ENCODE measurements around the gene PAM. TPM values are rescaled to one million over a fixed set of nuclear protein-coding genes. Genes with fewer than 3 reads are reported as not detected.

PAM gene
- total and polyA plus RNA-seq, 3 donors from 2014 or later, result 65.5 to 92.5 (median 77.5) TPM

DNA sequence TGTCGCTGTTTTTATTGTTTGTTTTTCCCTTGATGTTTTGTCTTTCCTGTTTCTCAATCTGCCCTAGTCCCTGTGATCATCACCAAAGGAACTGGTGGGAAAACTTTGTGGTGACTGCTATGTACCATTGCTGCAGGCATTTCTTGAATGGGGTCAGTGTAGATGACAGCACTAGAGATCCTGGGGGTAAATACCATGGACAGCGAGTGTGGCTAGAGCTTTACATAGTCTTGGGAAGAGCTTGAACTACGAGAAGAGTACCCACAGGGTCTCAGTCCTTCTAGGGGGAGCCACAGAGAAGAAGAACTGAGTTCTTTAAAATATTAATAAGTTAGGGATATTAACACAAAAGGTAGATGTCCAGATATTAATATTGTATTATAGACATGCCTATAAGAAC lies 138.8 kb downstream of the PAM start:
- Histone ChIP-seq H3K36me3 (ENCODE audit: low read depth, missing control alignments) (no peaks in the 10 kb centered on the region), H3K4me3 (no peak overlapping the region), H3K27me3 (no peaks in the 10 kb centered on the region), H3K27ac (no peak overlapping the region), H3K9me3 (no peaks in the 10 kb centered on the region), H3K4me1 (no peaks in the 10 kb centered on the region)
- no peak for TF ChIP-seq POLR2A (IDR thresholded peaks at IDR 0.05)
- TF ChIP-seq, protein P1, sequence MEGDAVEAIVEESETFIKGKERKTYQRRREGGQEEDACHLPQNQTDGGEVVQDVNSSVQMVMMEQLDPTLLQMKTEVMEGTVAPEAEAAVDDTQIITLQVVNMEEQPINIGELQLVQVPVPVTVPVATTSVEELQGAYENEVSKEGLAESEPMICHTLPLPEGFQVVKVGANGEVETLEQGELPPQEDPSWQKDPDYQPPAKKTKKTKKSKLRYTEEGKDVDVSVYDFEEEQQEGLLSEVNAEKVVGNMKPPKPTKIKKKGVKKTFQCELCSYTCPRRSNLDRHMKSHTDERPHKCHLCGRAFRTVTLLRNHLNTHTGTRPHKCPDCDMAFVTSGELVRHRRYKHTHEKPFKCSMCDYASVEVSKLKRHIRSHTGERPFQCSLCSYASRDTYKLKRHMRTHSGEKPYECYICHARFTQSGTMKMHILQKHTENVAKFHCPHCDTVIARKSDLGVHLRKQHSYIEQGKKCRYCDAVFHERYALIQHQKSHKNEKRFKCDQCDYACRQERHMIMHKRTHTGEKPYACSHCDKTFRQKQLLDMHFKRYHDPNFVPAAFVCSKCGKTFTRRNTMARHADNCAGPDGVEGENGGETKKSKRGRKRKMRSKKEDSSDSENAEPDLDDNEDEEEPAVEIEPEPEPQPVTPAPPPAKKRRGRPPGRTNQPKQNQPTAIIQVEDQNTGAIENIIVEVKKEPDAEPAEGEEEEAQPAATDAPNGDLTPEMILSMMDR (IDR thresholded peaks at IDR 0.05), result no peak
- WGBS, 2 donors, result 94 to 99% methylated on average over 3 of the region's 3 CpGs
- intact Hi-C loops (cut with DNase I; ENCODE audit: low total_unique reads), result no loop called here
- DNase-seq, result no peak

DNA sequence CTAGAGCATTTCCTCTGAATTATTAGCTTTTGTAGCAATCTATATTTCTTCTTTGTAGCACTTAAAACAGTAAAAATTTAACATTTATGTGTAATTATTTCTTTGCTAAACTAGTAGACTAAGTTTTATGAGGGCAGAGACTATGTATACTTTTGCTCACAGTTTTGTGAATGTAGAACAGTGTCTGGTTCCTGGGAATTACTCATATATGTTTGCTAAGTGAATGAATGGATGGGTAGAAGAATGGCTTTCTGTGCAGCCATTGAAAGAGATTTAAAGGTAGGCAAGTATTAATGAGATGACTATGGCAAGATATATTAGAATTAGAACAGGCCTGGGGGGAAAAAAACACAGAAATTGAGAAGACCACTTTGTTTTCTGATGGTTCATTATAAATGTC lies 140.1 kb downstream of the PAM start:
- H3K27me3 ChIP-seq, result no peaks in the 10 kb centered on the region
- H3K9me3 ChIP-seq, result no peaks in the 10 kb centered on the region
- no peak for TF ChIP-seq POLR2A (IDR thresholded peaks at IDR 0.05)
- TF ChIP-seq, protein P1 (IDR thresholded peaks at IDR 0.05), result no peak
- DNase-seq, result no peak
- no peaks in the 10 kb centered on the region for H3K4me1 ChIP-seq
- H3K27ac ChIP-seq, result no peak overlapping the region
- H3K36me3 ChIP-seq (ENCODE audit: low read depth, missing control alignments), result no peaks in the 10 kb centered on the region
- H3K4me3 ChIP-seq, result no peak overlapping the region
- intact Hi-C loops (cut with DNase I; ENCODE audit: low total_unique reads), result no loop called here

DNA sequence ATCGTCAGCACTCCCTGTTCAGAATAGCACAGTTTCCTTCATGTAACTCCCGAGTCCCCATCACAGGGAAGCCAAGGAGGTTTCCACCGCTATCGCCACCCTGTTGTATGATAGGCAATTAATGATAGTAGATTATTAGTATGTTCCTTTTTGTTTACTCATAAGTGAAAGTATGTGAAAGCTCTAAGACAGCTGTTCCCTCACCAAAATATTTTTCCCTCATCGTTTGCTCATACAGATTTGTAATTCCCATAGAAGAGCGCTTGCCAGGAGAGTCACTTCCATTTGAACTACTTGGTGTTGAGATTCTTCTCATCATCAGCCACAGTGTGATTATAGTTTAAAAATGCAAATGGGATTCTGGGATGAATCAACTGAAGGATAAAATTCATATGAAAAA lies 140.9 kb downstream of the PAM start:
- no peak overlapping the region for H3K27ac ChIP-seq
- TF ChIP-seq, protein P1 (IDR thresholded peaks at IDR 0.05), result no peak
- no peak for TF ChIP-seq POLR2A (IDR thresholded peaks at IDR 0.05)
- WGBS, 2 donors, result 94 to 96% methylated on average over 6 of the region's 6 CpGs
- no peaks in the 10 kb centered on the region for H3K4me1 ChIP-seq
- H3K27me3 ChIP-seq, result no peaks in the 10 kb centered on the region
- no peak overlapping the region for H3K4me3 ChIP-seq
- no peaks in the 10 kb centered on the region for H3K36me3 ChIP-seq (ENCODE audit: low read depth, missing control alignments)
- no peaks in the 10 kb centered on the region for H3K9me3 ChIP-seq
- DNase-seq, result no peak
- intact Hi-C loops (cut with DNase I; ENCODE audit: low total_unique reads), result no loop called here

- Histone ChIP-seq H3K27ac (no peak overlapping the region), H3K36me3 (ENCODE audit: low read depth, missing control alignments) (no peaks in the 10 kb centered on the region), H3K9me3 (no peaks in the 10 kb centered on the region), H3K4me3 (no peak overlapping the region), H3K4me1 (no peaks in the 10 kb centered on the region), H3K27me3 (no peaks in the 10 kb centered on the region)
- DNase-seq, result no peak
- 88 to 89% methylated on average over 3 of the region's 3 CpGs for WGBS, 2 donors
- no peak for TF ChIP-seq POLR2A (IDR thresholded peaks at IDR 0.05)
- TF ChIP-seq, protein P1 (IDR thresholded peaks at IDR 0.05), result no peak
- intact Hi-C loops (cut with DNase I; ENCODE audit: low total_unique reads), result no loop called here
Measured at GRCh38 chr5:102901424-102902134, 146.5 kb downstream of the PAM start.

DNA sequence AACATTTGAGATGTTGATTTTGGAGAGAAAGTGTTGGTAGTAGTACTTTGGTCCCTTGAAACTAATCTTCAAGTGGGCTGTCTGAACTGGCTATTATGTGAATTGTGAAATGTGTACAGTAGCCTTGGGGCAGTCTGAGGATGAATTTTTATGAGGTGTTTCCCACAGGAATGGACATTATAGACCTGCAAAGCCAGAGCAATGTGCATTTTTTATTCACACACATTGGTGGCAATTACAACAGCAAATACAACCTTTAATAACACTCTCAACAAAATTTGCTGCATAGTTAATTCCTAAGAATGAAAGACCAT lies 147.0 kb downstream of the PAM start:
- no peak for TF ChIP-seq POLR2A (IDR thresholded peaks at IDR 0.05)
- TF ChIP-seq, protein P1 (IDR thresholded peaks at IDR 0.05), result no peak
- H3K9me3 ChIP-seq, result no peaks in the 10 kb centered on the region
- no peak overlapping the region for H3K27ac ChIP-seq
- DNase-seq, result no peak
- H3K4me3 ChIP-seq, result no peak overlapping the region
- intact Hi-C loops (cut with DNase I; ENCODE audit: low total_unique reads), result no loop called here
- no peaks in the 10 kb centered on the region for H3K36me3 ChIP-seq (ENCODE audit: low read depth, missing control alignments)
- H3K27me3 ChIP-seq, result no peaks in the 10 kb centered on the region
- H3K4me1 ChIP-seq, result no peaks in the 10 kb centered on the region

All from testis (tissue), 3 donors.